GM10847 (cell line): ENCODE data around the gene GFPT2.

ENCODE experiments used
- POLR2A ChIP-seq: IDR thresholded peaks from 2 replicates; pipeline ENCODE4 v1.6.1; 2011; ENCODE audit not compliant: insufficient read length; ENCODE audit errors: extremely low read depth

GFPT2 gene

GRCh38 chr5:180259260-180259611, 93.9 kb downstream of the GFPT2 start:
- TF ChIP-seq POLR2A = no peak

- TF ChIP-seq POLR2A = no peak
Measured at GRCh38 chr5:180253036-180253824, 99.9 kb downstream of the GFPT2 start.

- TF ChIP-seq POLR2A = no peak
Measured at GRCh38 chr5:180251887-180252286, 101.2 kb downstream of the GFPT2 start.

- TF ChIP-seq POLR2A = no peak
Measured at GRCh38 chr5:180251141-180251540, 102.0 kb downstream of the GFPT2 start.
